CD4-positive, alpha-beta T cell (primary cell): Measurements from ENCODE around the gene PRKN. TPM values are rescaled to one million over a fixed set of nuclear protein-coding genes. Genes with fewer than 3 reads are reported as not detected.

Experiments
- ATAC-seq: fragments of 200-7000 bp; cut with Tn5 transposase; one replicate; pipeline ENCODE4 v1.10.0; 2022; ENCODE audit warnings: mild to moderate bottlenecking; ENCODE audit not compliant: poor library complexity
- CTCF ChIA-PET: fragments of 350-600 bp; sonication (Branson Sonifier 250); formaldehyde crosslinking; loops from one replicate; lab custom pipeline; 2021; ENCODE audit warnings: antibody characterized with exemption, inconsistent platforms; lab: Charles Lee
- POLR2A ChIA-PET: fragments of 350-600 bp; sonication (Branson Sonifier 250); formaldehyde crosslinking; loops from one replicate; lab custom pipeline; 2021; ENCODE audit warnings: antibody characterized with exemption, inconsistent platforms; lab: Charles Lee
- DNase-seq, 14 experiments: peaks; one replicate each; pipeline ENCODE4 v3.0.0-alpha.2; 2013 to 2020; ENCODE audit warnings: mixed read lengths in 2 of 14
- H3K27ac ChIP-seq, 2 donors: one replicate each; pipeline versions ENCODE4 v1.5.1 to v1.7.0; 2013; ENCODE audit warnings: low read length in 2 of 2, low read depth in 1 of 2, mild to moderate bottlenecking in 1 of 2
- H3K27me3 ChIP-seq, 2 experiments: 1 replicate in 1 of 2; 2 replicates in 1 of 2; pipeline versions ENCODE4 v1.6.1 to v1.7.0; 2013; ENCODE audit warnings: low read length in 2 of 2, control low read depth in 1 of 2, mild to moderate bottlenecking in 1 of 2, moderate library complexity in 1 of 2; ENCODE audit not compliant: insufficient read depth in 2 of 2, control insufficient read depth in 1 of 2
- H3K36me3 ChIP-seq: one replicate; pipeline ENCODE4 v1.6.1; 2013; ENCODE audit warnings: low read length, control low read depth; ENCODE audit not compliant: insufficient read depth
- H3K4me1 ChIP-seq: one replicate; pipeline ENCODE4 v1.6.1; 2013; ENCODE audit warnings: low read length, control low read depth; ENCODE audit not compliant: insufficient read depth
- H3K4me3 ChIP-seq: one replicate; pipeline ENCODE4 v1.5.1; 2013; ENCODE audit warnings: mild to moderate bottlenecking, low read length, moderate library complexity
- H3K9me3 ChIP-seq, 2 experiments: 1 replicate in 1 of 2; 2 replicates in 1 of 2; pipeline versions ENCODE4 v1.6.1 to v1.7.0; 2013; ENCODE audit warnings: low read length in 2 of 2, mild to moderate bottlenecking in 2 of 2, control low read depth in 1 of 2, moderate library complexity in 1 of 2; ENCODE audit not compliant: control insufficient read depth in 1 of 2, insufficient read depth in 1 of 2
- H3K27ac Mint-ChIP-seq: one replicate; pipeline ENCODE4 v1.8.0; 2020; ENCODE audit warnings: mixed read lengths
- H3K27me3 Mint-ChIP-seq: one replicate; pipeline ENCODE4 v1.8.0; 2021; ENCODE audit warnings: mixed read lengths
- H3K36me3 Mint-ChIP-seq: one replicate; pipeline ENCODE4 v1.8.0; 2021; ENCODE audit warnings: low read depth, mixed read lengths
- H3K4me1 Mint-ChIP-seq: one replicate; pipeline ENCODE4 v1.8.0; 2021; ENCODE audit warnings: low read depth, mixed read lengths
- H3K4me3 Mint-ChIP-seq: one replicate; pipeline ENCODE4 v1.8.0; 2020; ENCODE audit warnings: mild to moderate bottlenecking, mixed read lengths
- H3K9me3 Mint-ChIP-seq: one replicate; pipeline ENCODE4 v1.8.0; 2020; ENCODE audit warnings: mixed read lengths
- intact Hi-C, 2 experiments: fragments of 100-400 bp; cut with DNase I in 1 of 2; cut with micrococcal nuclease in 1 of 2; formaldehyde crosslinking; loops; one replicate each; pipeline versions ENCODE4 v1.15.1 to v1.9.0; 2023 to 2025; cut with DNase I, micrococcal nuclease
- total RNA-seq, 174 experiments: library from RNA in 2 of 174; stranded (reverse) in 2 of 174; gene quantifications; one replicate each; pipeline ENCODE4 v1.2.3 and lab custom pipeline; 2021 to 2026
- TF ChIP-seq, protein P1 (sequence below): fragments of 200-600 bp; IDR thresholded peaks from one replicate; pipeline ENCODE4 v1.8.0; 2022; ENCODE audit warnings: antibody characterized with exemption, mild to moderate bottlenecking

Gene PRKN
- total RNA-seq, 2 experiments from 2014 or later, result 5.2 to 5.4 TPM

- H3K27ac ChIP-seq, result no peak overlapping the region
- ATAC-seq (no peak), DNase-seq (no peak)
- H3K4me1 ChIP-seq, result no peaks in the 10 kb centered on the region
- Mint-ChIP-seq H3K27ac (no peak overlapping the region), H3K9me3 (peaks cover 3% of the 10 kb centered on the region), H3K4me1 (no peaks in the 10 kb centered on the region), H3K27me3 (no peaks in the 10 kb centered on the region), H3K4me3 (no peak overlapping the region), H3K36me3 (no peaks in the 10 kb centered on the region)
- no peaks in the 10 kb centered on the region for H3K27me3 ChIP-seq
- no peaks in the 10 kb centered on the region for H3K36me3 ChIP-seq
- intact Hi-C loops, result no loop called here
- H3K4me3 ChIP-seq, result no peak overlapping the region
- ChIA-PET POLR2A (no interaction called here), CTCF (no interaction called here)
- TF ChIP-seq, protein P1, sequence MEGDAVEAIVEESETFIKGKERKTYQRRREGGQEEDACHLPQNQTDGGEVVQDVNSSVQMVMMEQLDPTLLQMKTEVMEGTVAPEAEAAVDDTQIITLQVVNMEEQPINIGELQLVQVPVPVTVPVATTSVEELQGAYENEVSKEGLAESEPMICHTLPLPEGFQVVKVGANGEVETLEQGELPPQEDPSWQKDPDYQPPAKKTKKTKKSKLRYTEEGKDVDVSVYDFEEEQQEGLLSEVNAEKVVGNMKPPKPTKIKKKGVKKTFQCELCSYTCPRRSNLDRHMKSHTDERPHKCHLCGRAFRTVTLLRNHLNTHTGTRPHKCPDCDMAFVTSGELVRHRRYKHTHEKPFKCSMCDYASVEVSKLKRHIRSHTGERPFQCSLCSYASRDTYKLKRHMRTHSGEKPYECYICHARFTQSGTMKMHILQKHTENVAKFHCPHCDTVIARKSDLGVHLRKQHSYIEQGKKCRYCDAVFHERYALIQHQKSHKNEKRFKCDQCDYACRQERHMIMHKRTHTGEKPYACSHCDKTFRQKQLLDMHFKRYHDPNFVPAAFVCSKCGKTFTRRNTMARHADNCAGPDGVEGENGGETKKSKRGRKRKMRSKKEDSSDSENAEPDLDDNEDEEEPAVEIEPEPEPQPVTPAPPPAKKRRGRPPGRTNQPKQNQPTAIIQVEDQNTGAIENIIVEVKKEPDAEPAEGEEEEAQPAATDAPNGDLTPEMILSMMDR, result no peak
- no peaks in the 10 kb centered on the region for H3K9me3 ChIP-seq
Observed at GRCh38 chr6:161487694-161488093, 1239.9 kb downstream of the PRKN start.

GRCh38 chr6:161487217-161487531 is 1240.4 kb downstream of the PRKN start:
- H3K27me3 Mint-ChIP-seq, result no peaks in the 10 kb centered on the region
- H3K9me3 Mint-ChIP-seq, result peaks cover 3% of the 10 kb centered on the region
- intact Hi-C loops, result no loop called here
- Histone ChIP-seq H3K4me1 (no peaks in the 10 kb centered on the region), H3K4me3 (no peak overlapping the region), H3K36me3 (no peaks in the 10 kb centered on the region), H3K9me3 (no peaks in the 10 kb centered on the region), H3K27ac (no peak overlapping the region), H3K27me3 (no peaks in the 10 kb centered on the region)
- no peak for DNase-seq
- CTCF ChIA-PET, result interaction anchor here (1.0 kb wide), 1 partner anchor 16 kb away, joined by 3 read pairs; no protein-coding TSS in a partner anchor
- no peaks in the 10 kb centered on the region for H3K4me1 Mint-ChIP-seq
- H3K27ac Mint-ChIP-seq, result no peak overlapping the region
- POLR2A ChIA-PET, result no interaction called here
- ATAC-seq, result no peak
- TF ChIP-seq, protein P1, result no peak
- H3K4me3 Mint-ChIP-seq, result no peak overlapping the region
- H3K36me3 Mint-ChIP-seq, result no peaks in the 10 kb centered on the region

DNA sequence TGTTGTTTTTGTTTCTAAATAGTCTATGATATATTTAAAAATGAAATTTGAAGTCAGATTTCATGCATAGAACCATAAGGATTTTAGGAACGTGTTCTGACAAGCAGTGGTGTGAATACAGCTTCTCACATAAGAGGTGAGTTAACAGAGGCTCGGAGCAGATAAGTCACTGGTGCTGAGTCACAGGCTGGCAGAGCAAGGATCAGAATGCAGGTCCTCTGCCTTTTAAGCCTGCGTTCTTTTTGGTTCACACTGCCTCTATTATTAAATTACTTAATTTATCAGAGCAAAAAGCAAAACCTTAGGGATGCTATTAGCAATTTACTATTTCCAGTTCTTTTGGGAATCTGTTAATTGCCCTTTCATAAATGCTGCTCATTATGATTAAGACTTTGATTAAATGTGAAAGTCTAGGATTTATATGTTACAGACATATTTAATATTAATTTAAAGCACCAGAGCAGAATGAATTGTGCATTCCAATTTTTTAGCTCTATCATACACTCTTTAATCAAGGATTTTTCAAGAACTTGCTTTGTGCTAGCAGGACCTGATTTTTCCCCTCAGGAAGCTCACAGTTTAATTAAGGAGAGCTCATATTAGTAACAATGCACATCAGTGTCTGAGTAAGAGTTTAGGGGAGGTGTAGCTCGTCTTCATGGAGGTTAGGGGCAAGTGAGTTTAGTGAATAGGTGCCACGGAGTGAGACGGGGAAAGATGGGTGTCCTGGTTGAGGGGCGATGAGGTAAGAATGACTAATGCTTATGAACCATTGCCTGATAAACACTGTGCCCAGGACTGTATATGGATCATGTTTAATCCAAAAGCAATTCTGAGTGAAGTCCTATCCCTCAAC is 1241.0 kb downstream of the PRKN start:
- ATAC-seq (no peak), DNase-seq (no peak)
- POLR2A ChIA-PET, result no interaction called here
- Mint-ChIP-seq H3K27ac (no peak overlapping the region), H3K27me3 (no peaks in the 10 kb centered on the region), H3K4me1 (no peaks in the 10 kb centered on the region), H3K9me3 (peaks cover 3% of the 10 kb centered on the region), H3K4me3 (no peak overlapping the region), H3K36me3 (no peaks in the 10 kb centered on the region)
- H3K9me3 ChIP-seq, result no peaks in the 10 kb centered on the region
- no peak overlapping the region for H3K27ac ChIP-seq
- intact Hi-C loops, result no loop called here
- no peak overlapping the region for H3K4me3 ChIP-seq
- no peaks in the 10 kb centered on the region for H3K36me3 ChIP-seq
- TF ChIP-seq, protein P1, result no peak
- CTCF ChIA-PET, result interaction anchor here (1.0 kb wide), 1 partner anchor 15 kb away, joined by 3 read pairs; no protein-coding TSS in a partner anchor
- no peaks in the 10 kb centered on the region for H3K4me1 ChIP-seq
- no peaks in the 10 kb centered on the region for H3K27me3 ChIP-seq
